Measurements from ENCODE around the gene KCNJ10.

The KCNJ10 gene

DNA sequence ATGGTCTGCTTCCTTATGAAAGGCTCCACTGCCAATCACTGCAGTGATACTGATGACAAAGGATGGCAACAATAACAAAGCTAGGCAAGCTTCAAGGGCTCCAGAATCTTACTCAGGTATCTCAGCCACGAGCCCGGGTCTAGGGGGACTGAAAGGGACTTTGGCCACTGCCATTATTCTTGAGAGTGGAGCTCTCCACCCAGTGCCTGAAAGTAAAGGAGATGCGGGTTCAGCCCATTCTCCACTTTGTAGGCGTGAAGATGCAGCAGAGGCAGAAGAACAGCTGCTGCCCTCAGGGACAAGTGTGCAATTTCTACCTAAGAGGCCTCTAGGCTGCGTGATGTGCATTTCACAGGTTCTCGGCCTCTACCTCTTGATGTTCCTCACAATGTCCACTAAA lies 84.5 kb downstream of the KCNJ10 start:
- no peak for DNase-seq

DNA sequence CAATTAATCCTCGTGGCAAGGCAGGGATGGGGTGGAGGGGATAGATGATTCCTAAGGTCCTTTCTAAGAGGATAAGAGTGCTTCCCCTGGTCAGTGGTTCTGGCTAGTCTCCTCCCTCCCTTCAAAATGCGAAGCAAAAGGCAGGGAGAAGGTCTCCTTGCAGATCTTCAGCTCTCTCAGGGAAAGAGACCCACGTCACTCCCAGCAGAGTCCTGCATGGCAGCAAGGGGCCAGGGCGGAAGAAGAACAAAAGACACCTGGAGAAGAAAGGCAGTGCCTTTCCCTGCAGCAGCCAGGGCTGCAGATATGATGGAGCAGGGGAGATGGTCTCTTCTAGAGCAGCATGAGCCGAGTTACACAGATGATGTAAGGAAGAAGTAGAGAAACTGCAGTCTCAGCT lies 86.3 kb downstream of the KCNJ10 start:
- peak; percentile 63 for DNase-seq

DNA sequence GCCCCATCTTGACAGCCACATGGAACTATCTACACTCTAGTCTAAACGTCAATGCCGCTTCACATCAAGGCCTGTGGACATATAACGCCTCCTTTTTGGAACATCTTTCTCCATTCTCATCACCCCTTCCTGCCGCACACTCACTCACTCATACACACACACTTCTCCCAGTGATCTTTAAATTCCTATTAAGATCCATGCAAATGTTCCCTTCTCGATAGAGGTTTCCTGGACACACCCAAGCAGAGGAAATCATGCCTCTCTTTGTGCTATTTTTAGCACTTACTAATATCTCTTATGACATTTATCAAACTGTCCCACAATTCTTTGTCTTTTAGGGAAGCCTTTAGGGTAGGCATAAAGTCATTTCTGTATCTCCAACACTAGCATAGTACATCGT lies 87.7 kb downstream of the KCNJ10 start:
- DNase-seq, result no peak

DNA sequence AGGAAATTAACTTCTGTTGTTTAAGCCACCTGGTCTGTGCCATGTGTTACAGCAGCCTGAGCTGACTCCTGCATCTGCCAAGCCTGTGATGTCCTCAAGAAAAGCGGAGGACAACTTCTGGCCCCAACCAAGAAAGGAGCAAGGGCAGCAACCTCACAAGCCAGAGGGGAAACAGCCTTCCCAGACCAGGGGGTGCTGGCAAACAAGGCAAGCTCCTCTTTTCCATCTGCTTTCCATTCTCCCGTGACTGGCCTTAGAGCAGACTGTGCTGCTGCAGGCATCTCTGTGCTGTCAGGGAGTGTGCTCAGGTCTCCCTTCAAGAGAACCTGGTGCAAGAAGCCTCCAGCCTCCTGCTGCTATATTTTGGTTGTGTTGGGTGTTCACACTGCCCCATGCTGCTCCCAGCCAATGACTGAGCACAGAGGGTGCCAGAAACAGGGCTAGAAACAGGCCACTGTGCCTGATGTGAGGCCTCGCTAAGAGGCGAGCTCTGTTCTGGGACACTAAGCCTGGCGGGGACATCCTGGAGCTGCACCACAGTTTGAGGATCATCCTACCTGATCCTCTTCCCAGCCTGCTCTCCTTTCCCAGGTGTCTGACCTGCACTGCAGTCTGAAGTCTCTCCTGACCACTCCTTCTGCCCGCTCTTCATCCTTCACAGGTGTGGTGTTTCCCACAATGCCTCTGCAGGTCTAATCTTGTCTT lies 88.5 kb downstream of the KCNJ10 start:
- no peak for DNase-seq

DNA sequence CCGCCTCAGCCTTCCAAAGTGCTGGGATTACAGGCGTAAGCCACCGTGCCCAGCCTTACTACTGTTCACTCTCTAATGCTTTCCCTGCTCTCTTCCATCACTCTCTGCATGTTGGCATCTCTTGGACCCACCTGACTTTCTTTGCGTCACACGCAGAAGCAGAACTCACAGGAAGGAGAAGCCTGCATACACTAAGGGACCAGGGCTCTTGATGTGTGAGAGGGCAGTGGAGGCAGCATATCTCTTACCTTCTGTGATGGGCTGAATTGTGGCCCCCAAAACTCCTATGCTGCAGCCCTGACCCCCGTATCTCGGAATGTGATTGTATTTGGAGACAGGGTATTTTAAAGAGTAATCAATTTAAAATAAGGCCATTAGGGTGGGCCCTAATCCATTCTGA lies 89.2 kb downstream of the KCNJ10 start:
- DNase-seq, result no peak

DNA sequence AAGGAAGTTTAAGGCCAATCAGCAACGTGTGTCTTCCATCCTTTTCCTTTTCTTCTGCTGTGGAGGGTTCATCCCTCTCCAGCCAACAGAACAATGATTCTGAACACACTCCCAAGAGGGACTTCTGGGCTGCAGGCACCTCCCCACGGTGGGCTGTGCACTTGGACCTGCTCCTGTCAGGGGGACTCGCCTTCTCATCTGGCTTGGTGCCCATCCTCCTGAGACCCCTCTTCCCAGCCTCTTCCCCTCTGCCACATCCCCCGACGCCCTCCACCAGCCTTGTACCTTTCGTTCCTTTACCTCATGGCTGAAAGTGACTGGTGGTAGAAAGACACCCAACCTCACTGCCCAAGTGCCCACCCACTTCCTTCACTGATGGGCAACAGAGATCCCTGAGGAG lies 89.9 kb downstream of the KCNJ10 start:
- no peak for DNase-seq

DNA sequence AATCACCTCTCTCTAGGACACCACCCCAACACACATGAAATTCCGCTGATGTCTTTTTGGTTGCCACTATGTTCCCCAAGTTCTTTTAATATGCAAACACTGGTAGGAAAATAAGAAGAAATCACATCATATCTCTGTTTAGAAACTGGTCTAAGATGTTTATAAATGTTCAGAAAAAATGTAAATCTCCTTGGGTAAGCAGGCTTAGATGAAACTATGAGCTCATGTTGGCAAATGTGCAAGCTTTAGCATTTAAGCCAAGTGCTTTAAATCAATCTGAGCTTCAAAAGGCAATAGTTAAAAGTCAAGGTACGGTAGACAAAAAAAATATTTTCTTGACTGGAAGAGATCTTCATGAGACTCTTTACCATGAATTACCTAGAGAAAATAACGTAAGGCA lies 90.7 kb downstream of the KCNJ10 start:
- no peak for DNase-seq

DNA sequence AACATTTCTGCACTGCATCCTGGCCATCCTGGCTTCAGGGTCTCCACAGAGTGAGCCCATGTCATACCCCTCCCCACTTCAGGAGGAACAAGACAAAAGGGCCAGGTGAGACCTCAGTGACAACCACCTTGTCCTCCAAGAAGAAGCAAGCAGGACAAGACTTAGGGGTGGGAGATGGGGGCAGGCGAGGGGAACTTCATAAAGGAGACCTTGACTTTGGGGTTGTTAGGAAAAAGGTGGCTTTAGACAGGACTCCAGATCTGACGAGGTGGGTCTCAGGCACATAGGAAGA lies 91.9 kb downstream of the KCNJ10 start:
- no peak for DNase-seq

DNA sequence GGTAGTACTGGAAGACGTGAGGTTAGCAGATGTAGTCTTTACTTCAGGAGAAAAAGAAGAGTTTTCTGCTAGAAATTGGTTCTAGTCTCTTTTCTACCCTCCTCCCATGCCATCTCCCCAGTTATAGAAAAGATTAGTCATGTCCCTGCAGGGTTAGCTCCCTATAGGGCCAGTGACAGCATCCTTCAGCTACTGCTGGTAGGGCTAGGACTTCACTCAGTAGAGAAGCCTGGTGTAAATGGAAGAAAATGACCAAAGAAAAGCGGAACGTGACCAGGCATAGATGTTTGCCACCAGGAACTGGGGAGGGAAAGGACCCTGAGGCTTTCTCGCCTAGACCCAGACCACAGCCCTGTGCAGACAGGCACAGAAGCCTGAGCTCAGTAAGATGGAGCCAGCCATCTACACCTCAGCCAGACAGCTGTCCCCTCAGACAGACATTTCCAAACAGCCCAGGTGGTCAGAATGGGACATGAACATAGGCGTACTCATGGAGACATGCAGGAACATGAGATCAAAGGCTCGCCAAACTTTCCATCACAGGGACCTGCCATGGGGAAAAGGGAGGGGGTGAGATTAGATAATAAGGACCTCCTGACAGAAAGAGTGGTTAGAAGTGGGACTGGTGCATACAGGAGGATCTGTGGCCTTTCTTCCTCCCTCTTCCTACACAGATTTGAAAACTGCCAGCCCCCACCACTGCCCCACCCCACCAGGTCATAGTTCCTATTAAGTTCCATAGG lies 92.4 kb downstream of the KCNJ10 start:
- no peak for DNase-seq

DNA sequence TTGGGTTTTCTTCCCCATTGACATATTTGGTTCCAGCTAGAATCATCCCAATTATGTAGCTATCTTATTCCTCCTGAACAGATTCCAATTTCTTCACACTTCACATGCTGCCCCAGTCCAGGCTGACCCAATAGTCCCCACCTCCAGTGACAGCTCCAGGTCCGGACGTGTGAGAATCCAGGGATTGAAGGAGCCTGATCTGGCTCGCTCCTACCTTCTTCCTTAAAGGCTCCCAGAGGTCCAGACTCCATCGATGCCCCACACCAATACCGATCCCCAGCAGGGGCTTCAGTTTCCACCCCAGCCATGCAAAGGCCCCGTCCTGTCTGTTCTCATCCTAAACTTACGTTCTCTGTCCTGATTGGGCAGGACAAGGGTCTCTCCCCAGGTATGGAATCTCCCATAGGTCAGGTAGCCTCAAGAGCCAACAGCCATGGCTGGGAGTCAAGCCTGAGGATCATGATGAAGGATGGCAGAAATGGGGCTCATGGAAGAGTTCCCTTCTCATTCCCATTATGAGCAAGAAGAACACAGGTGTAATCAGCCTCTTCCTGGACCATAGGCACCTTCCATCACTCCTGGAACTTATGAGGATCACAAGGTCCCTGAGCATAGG lies 95.5 kb downstream of the KCNJ10 start:
- no peak for DNase-seq

DNA sequence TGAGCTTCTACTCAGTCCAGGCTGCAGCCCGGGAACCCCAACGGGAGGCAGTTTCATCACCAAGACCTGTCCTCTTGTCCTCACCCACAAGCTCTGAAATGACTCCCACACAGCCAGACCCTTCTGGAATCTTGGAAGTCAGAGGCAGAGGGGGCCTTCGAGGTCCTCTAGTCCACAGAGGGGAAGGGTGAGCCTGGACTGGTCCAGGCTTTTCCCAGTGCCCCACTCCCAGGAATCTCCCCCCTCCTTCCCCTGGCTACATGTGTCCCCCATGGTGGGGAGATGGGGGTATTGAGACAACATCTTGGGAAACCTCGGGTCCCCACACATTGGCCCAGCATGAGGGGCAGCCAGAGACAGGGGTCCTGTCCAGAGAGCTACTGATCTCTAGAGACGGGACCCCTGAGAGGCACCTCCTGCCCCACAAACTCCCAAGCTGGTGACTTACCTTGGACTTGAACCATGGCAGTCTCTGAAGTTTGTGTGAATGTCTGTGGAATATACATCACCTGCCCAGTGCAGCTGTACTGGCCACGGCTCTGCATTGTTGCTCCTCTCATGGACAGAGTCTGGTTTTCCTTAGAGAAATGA lies 96.5 kb downstream of the KCNJ10 start:
- no peak for DNase-seq

DNA sequence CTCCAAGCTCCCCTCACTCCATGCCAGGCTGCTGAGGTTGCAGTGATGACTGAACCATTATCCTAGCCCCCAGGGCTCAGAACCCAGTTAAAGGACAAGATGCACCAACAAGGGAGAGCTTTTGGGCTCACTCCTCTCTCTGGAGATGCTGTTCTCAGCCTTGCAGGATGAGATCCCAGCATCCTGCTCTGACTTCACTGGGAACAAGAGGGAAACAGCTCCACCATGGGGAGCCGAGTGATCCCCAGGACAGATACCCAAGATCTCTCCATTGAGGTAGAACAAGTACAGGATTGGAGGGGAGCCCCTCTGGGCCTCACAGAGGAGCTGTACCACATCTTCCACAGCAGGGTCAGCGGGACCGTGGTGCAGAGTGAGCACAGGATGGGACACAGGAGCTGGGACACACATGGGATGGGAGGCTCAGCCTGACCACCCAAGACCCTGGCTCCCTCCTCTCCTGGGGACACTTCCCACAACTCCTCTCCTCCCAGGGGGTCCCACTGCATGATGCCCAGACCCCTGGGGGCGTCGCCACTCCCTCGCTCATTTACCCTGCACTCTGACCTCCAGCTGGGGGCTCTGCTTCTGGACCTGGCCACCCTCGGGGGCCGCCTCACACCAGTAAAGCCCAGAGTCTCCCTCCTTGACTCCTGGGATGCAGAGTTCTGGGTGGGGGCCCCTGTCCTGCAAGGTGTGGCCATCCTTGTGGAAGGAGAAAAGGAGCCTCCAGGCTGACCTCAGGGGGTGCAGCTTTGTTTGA lies 97.3 kb downstream of the KCNJ10 start:
- no peak for DNase-seq

DNA sequence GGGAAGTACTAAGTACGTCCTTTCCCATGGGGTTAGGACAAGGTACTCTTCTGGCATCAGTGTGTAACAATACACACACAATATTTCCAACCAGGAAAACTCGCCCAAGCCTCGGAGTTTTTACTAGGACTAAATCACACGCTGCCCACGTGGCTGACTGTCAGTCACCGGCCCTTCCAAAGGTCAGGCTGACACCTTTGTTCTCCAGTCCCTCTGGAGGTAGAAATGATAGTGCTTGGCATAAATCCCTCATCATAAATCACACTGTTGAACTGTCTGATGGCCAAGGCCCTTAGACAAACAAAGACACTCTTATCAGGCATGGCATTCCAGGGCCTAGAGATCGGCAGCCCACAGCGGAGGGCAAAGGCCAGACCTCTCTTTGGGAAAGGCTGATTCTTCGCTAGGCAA lies 99.0 kb downstream of the KCNJ10 start:
- DNase-seq, result no peak

DNA sequence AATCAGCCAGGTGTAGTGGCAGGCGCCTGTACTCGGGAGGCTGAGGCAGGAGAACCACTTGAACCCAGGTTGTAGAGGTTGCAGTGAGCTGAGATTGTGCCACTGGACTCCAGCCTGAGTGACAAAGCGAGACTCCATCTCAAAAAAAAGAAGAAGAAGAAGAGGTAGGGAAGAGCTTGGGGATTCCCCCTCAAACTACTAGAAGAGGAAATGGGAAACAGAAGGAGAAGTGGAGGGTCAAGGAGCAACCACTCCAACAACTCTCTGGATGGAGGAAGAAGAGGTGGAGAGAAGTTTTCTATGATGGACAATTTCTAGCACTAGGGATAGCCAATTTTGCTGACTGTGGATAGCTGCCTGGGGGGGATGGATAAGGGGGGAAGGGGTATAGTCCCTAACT lies 101.1 kb downstream of the KCNJ10 start:
- DNase-seq, result no peak

DNA sequence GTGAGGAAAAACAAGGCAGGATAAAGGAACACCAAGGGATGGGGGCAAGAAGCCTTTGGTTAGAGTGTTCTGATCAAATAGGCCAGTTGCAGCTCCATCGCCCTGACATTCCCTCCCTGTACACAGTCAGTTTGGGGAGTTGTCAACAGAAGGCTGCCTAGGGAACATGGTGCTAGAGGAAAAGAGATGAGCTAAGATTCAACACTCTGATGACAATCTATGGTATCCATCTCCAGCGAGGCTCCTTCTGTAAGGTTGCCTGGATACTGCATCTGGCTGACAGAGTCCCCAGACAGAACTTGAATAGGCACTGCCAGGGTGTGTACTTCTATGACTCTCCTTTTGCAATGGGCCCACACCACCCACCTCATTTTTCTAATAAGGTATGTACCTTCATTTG lies 104.7 kb downstream of the KCNJ10 start:
- no peak for DNase-seq

DNA sequence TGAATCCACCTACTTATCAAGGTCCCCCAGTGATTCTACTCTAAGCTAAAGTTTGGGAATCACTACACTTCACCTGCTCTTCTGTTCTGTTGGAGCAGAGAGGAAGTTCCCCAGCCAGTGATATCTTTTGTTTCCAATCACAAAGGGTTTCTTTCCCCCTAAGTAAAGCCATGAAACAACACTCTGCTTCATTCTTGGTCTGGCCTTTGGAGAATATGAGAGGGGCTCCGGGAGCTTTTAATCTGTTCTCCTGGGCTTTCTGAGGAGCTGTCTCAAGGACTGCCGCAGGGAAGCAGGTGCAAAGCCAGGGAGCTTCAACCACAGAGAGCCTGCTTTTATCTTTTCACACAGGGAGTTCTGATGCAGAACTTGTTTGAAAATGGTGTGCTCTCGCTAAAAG lies 105.8 kb downstream of the KCNJ10 start:
- DNase-seq, result no peak

DNA sequence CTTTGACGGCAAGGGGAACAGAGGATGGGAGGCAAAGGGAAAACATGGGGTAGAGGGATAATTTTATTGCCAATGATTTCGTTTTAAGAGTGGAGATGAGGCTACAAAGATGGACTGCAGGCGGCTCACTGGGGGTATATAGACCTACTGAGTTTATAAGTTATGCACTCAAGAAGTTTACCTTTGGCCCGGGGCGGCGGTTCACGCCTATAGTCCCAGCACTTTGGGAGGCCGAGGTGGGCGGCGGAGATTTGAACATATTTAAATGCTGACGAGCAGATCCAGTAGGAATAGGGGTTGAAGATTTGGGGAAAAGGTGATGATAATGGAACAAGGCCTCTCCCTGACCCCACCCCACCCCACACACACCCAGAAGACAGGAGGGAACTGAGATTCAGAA lies 107.8 kb downstream of the KCNJ10 start:
- no peak for DNase-seq

DNA sequence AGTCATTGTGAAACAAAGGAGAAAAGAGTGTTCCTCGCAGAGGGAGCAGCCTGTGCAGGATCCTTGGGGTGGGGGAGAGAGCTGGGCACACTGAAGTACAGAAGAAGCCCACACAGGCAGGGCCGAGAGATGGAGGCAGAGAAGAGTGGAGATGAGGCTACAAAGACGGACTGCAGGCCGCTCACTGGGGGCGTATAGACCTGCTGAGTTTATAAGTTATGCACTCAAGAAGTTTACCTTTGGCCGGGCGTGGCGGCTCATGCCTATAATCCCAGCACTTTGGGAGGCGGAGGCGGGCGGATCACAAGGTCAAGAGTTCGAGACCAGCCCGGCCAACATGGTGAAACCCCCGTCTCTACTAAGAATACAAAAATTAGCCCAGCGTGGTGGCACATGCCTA lies 108.3 kb downstream of the KCNJ10 start:
- DNase-seq, result no peak

DNA sequence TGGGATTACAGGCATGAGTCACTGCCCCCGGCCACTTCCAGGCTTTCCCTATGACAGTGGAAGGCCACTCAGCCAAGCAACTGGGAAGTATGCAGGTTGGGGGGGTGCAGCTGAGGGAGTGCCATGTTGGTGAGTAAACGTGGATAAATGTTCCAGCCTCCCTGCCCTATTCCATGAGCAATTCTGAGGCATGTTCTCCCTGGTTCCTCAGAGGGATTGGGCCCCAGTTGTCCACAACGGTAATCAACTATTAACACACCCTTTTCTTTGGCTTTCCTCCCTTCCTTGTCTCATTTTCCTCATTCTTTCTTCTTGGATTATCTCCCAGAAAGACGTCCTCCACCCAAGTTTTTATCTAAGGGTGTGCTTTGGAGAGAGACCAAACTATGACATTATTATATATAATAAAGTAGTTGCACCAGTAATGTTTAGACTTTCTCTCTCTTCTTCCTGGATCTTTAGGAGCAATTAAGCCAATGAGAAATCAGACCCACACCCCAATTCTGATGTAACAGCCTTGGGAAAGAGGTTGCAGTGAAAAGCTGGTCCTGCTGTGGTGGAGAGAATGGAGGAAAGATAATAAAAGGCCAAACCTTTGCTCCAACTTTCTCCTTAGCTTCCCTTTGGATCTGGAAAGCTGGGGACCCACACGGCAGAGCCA lies 109.1 kb downstream of the KCNJ10 start:
- no peak for DNase-seq

DNA sequence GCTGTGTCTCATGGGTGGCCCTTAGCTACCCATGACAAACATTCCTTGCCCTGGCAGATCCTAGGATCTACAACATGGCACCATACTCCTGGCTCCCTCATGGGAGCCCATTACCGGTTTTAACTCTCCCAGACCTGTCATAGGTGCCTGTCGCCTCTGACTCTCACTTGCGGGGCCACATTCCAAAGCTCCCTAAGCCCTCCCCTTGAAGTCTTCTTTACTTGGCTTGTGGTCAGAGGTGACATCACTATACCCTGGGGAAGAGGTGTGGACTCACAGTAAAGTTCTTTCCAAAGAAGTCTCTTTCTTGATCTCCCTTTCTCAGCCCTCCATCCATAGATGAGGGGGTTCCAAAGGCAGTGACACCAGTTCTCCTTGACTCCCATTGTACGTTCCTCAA lies 110.5 kb downstream of the KCNJ10 start:
- no peak for DNase-seq

DNA sequence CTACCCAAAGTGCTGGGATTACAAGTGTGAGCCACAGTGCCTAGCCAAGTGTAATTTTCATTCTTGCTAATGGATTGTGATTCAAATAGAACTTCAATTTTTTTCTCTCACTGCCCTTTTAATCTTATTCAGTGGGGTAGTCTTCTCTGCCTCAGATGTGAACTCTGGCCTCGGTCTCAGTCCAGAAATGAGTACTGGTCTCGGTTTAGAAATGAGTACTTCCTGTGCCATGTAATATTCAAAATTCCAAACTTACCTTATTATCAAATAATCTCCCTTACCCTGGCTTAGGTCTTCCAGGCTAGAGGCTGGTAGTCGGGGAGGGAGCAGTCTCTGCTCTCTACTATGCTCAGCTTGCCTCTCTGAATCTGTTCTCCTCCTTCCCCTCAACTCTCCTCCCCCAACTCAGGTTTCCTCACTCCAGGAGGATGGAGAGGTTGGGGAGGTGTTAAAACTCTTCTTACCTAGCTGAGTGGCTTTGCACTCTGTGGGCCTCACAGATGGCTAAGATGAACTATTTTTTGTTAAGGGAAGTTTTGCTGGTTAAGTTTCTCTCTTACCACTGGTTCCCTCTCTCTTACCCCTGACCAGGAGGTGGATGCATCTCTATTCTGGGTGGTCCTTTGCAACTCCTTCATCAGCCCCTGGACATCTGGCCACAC lies 111.1 kb downstream of the KCNJ10 start:
- no peak for DNase-seq

DNA sequence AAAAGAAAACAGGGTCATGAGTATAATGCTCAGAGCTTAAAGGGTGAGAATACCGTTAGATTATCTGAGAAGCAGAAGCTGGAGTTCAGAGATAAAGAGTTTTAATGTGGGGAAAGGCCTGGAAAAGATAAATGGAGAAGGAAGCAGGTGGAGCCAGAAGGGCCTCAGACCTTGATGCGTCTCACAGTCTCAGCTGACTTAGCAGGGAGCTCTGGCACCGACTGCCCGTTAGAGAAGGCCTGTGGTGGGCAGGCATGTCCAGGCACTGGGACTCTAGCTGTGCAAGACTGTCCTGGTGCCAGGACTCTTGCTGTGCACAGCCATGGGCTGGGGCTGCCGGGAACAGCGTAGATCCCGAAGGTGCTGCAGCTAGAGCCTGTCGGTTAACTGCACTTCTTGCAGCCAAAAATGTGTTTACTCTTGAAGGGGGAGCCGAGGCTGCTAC lies 112.1 kb downstream of the KCNJ10 start:
- no peak for DNase-seq
